Peyer's patch (tissue), 4 donors: ENCODE data around the gene SPRR2A. TPM values are rescaled to one million over a fixed set of nuclear protein-coding genes. Genes with fewer than 3 reads are reported as not detected.

Experiments used
- small RNA-seq, 2 donors: library from RNA; depleted of rRNA; stranded (forward); fragments of <200 nt; gene quantifications; one replicate each; pipeline ENCODE3, GENCODE V24; 2016
- total RNA-seq, 4 donors: library from RNA; depleted of rRNA; stranded (reverse); fragments of >200 nt; gene quantifications; one replicate each; pipeline ENCODE4 v1.1.0, GENCODE V29; 2016

The SPRR2A gene
- total RNA-seq, 4 donors from 2014 or later, result not detected

Small RNA genes lying within 50 kb of the gene (small RNA-seq; reads per million reads assigned to genes)
- gene AL356867.1 (0 reads per million in 2 donors), gene RF00322 (0 reads per million in 2 donors)

Other genes starting within 250 kb of the SPRR2A start
- gene LCE1B, start 245.5 kb downstream of the SPRR2A start, total RNA-seq, result not detected
- gene LCE1A, start 230.0 kb downstream of the SPRR2A start, total RNA-seq, result not detected
- gene LCE6A, start 214.7 kb downstream of the SPRR2A start, total RNA-seq, result not detected
- gene LCE7A, start 197.5 kb downstream of the SPRR2A start, total RNA-seq, result not detected
- not detected for gene SMCP, start 179.2 kb downstream of the SPRR2A start, total RNA-seq
- gene IVL, start 149.0 kb downstream of the SPRR2A start, total RNA-seq, result not detected
- not detected for gene SPRR5, start 110.3 kb downstream of the SPRR2A start, total RNA-seq
- gene SPRR4, start 86.9 kb downstream of the SPRR2A start, total RNA-seq, result not detected
- not detected for gene SPRR1A, start 73.4 kb downstream of the SPRR2A start, total RNA-seq
- gene SPRR3, start 55.8 kb downstream of the SPRR2A start, total RNA-seq, result 1 to 10 TPM in 1 of 4 donors, not detected in 3; 4.4 TPM
- gene SPRR1B, start 26.3 kb downstream of the SPRR2A start, total RNA-seq, result not detected
- gene SPRR2D, start 16.4 kb downstream of the SPRR2A start, total RNA-seq, result not detected
- not detected for gene SPRR2B, start 14.1 kb upstream of the SPRR2A start, total RNA-seq
- not detected for gene SPRR2E, start 37.0 kb upstream of the SPRR2A start, total RNA-seq
- not detected for gene SPRR2F, start 56.0 kb upstream of the SPRR2A start, total RNA-seq
- gene SPRR2G, start 93.4 kb upstream of the SPRR2A start, total RNA-seq, result not detected
- gene LELP1, start 145.9 kb upstream of the SPRR2A start, total RNA-seq, result not detected
- not detected for gene PRR9, start 160.1 kb upstream of the SPRR2A start, total RNA-seq
- gene LORICRIN, start 202.2 kb upstream of the SPRR2A start, total RNA-seq, result not detected